ENCODE results near the gene NUP160. TPM values are rescaled to one million over a fixed set of nuclear protein-coding genes. Genes with fewer than 3 reads are reported as not detected.
A peak's percentile ranks its signal among the peaks of the same experiment; 100 is the strongest.

NUP160 gene
- total RNA-seq, 1 experiment from 2014 or later, result 46.3 TPM

GRCh38 chr11:47889714-47890441 is 41.7 kb upstream of the NUP160 start:
- Histone ChIP-seq H3K4me3 (ENCODE audit: low read depth in 2 of 2, low read length in 2 of 2) (no peak overlapping the region), H3K27me3 (ENCODE audit: control insufficient read depth, insufficient read depth, low read length) (no peaks in the 10 kb centered on the region), H3K4me1 (ENCODE audit: control insufficient read depth, insufficient read depth, low read length) (0 out of 2 replicates have a peak, but pooled peaks cover 4% of the 10 kb centered on the region), H3K36me3 (ENCODE audit: control insufficient read depth, insufficient read depth, low read length) (no peaks in the 10 kb centered on the region), H3K9me3 (ENCODE audit: control insufficient read depth, insufficient read depth, low read depth, low read length) (no peaks in the 10 kb centered on the region), H3K27ac (ENCODE audit: low read length) (peak overlapping the region; percentile 29; the same call in 1 of the 2 replicates)
- intact Hi-C loops (cut with micrococcal nuclease; ENCODE audit: unreplicated experiment), result no loop called here
- ATAC-seq (no peak), DNase-seq (ENCODE audit: low read depth, low spot score) (no peak)
- ChIA-PET POLR2A (no interaction called here), CTCF (no interaction called here)
- TF ChIP-seq REST (IDR thresholded peaks at IDR 0.05; ENCODE audit: insufficient read depth in 1 of 2, low read depth in 2 of 2, low read length in 1 of 2) (no peak), SIN3A (IDR thresholded peaks at IDR 0.05; ENCODE audit: borderline replicate concordance, insufficient read depth, low read depth, low read length) (no peak), TCF7L2 (IDR thresholded peaks at IDR 0.05; ENCODE audit: low read depth, low read length) (no peak), CTCF (IDR thresholded peaks at IDR 0.05) (no peak), POLR2AphosphoS5 (IDR thresholded peaks at IDR 0.05; ENCODE audit: low read depth, low read length) (no peak)
- BruUV-seq (replicated peaks), result no TSS peak
- in situ Hi-C loops (cut with HindIII; ENCODE audit: low pct_unique_long_range_greater_than_20kb, low sequenced_read_pairs), result no loop called here

- no peak for DNase-seq (ENCODE audit: low read depth, low spot score)
- H3K27ac ChIP-seq (ENCODE audit: low read length), result no peak overlapping the region
- in situ Hi-C loops (cut with HindIII; ENCODE audit: low pct_unique_long_range_greater_than_20kb, low sequenced_read_pairs) (no loop called here), intact Hi-C loops (cut with micrococcal nuclease; ENCODE audit: unreplicated experiment) (no loop called here)
- ChIA-PET CTCF (no interaction called here), POLR2A (no interaction called here)
- no peaks in the 10 kb centered on the region for H3K9me3 ChIP-seq (ENCODE audit: control insufficient read depth, insufficient read depth, low read depth, low read length)
- no peaks in the 10 kb centered on the region for H3K27me3 ChIP-seq (ENCODE audit: control insufficient read depth, insufficient read depth, low read length)
- no peaks in the 10 kb centered on the region for H3K36me3 ChIP-seq (ENCODE audit: control insufficient read depth, insufficient read depth, low read length)
- no peak overlapping the region for H3K4me3 ChIP-seq (ENCODE audit: low read depth in 2 of 2, low read length in 2 of 2)
- H3K4me1 ChIP-seq (ENCODE audit: control insufficient read depth, insufficient read depth, low read length), result 0 out of 2 replicates have a peak, but pooled peaks cover 4% of the 10 kb centered on the region
- no peak for ATAC-seq
- TF ChIP-seq CTCF (IDR thresholded peaks at IDR 0.05) (no peak), SIN3A (IDR thresholded peaks at IDR 0.05; ENCODE audit: borderline replicate concordance, insufficient read depth, low read depth, low read length) (no peak), POLR2AphosphoS5 (IDR thresholded peaks at IDR 0.05; ENCODE audit: low read depth, low read length) (no peak), REST (IDR thresholded peaks at IDR 0.05; ENCODE audit: insufficient read depth in 1 of 2, low read depth in 2 of 2, low read length in 1 of 2) (no peak), TCF7L2 (IDR thresholded peaks at IDR 0.05; ENCODE audit: low read depth, low read length) (no peak)
- no TSS peak for BruUV-seq (replicated peaks)
These were observed 39.9 kb upstream of the NUP160 start for GRCh38 chr11:47887910-47888569.

All from Panc1 (cell line).